ENCODE measurements around the gene ALLC. TPM values are rescaled to one million over a fixed set of nuclear protein-coding genes. Genes with fewer than 3 reads are reported as not detected.

Gene ALLC
- total RNA-seq, 1 donor from 2014 or later: not detected

DNA sequence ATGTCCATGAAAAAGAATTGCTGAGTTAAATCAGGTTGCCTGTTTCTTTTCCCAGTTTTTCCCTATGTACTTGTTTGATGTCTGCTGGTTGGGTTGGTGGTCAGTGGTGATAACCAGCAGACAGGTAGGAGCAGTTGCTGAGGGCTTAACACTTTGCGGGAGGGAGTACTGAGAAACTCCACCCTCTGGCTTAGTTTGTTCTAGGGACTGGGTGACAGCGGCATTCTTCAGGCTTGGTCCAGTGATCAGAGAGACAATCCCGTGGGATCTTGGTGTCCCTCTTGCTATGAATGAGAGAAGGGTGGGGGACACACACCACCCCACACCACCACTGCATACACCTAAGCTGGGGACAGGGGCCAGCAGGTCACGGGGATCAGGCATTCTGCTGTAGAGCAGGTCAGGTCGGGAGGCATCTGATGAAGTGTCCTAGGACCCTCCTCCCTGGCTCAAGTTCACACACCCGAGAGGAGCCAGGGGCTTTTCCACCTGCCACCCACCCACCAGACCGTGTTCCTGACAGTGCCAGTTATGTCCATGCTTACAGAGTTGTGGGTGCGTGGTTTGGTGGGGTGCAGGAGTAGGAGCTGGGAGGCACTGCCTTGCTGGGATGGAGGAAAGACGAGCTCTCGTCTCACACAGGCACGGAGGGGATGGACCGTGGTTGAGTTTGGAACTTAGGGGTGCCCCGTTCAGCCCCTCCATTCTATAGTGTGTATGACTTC, 21.3 kb upstream of the ALLC start:
- TF ChIP-seq, protein P1, sequence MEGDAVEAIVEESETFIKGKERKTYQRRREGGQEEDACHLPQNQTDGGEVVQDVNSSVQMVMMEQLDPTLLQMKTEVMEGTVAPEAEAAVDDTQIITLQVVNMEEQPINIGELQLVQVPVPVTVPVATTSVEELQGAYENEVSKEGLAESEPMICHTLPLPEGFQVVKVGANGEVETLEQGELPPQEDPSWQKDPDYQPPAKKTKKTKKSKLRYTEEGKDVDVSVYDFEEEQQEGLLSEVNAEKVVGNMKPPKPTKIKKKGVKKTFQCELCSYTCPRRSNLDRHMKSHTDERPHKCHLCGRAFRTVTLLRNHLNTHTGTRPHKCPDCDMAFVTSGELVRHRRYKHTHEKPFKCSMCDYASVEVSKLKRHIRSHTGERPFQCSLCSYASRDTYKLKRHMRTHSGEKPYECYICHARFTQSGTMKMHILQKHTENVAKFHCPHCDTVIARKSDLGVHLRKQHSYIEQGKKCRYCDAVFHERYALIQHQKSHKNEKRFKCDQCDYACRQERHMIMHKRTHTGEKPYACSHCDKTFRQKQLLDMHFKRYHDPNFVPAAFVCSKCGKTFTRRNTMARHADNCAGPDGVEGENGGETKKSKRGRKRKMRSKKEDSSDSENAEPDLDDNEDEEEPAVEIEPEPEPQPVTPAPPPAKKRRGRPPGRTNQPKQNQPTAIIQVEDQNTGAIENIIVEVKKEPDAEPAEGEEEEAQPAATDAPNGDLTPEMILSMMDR (IDR thresholded peaks at IDR 0.05): no peak
- Mint-ChIP-seq H3K4me1 (ENCODE audit: low read depth) (no peaks in the 10 kb centered on the region), H3K36me3 (ENCODE audit: low read depth) (no peaks in the 10 kb centered on the region), H3K4me3 (ENCODE audit: unreplicated experiment) (no peak overlapping the region), H3K9me3 (ENCODE audit: low read depth) (no peaks in the 10 kb centered on the region), H3K27me3 (ENCODE audit: low read depth) (peaks cover 33% of the 10 kb centered on the region), H3K27ac (ENCODE audit: unreplicated experiment) (no peak overlapping the region)
- DNase-seq (ENCODE audit: low spot score): peak; percentile 59

DNA sequence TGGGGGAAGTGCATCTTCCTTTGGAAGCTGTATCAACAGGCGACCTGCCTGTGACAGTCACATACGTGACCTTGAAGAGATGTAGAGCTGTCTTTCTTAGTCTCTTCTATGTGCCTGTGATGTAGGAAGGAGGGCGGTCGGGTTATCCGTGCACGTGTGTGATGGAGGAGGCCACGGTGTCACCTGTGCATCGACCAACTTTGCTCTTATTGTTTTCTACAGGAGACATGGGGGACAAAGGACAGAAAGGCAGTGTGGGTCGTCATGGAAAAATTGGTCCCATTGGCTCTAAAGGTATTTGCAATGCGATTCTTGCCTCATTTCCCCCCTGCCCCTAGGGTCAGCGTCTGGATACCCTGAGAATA, 20.7 kb upstream of the ALLC start:
- Mint-ChIP-seq H3K4me3 (ENCODE audit: unreplicated experiment) (no peak overlapping the region), H3K27ac (ENCODE audit: unreplicated experiment) (no peak overlapping the region), H3K27me3 (ENCODE audit: low read depth) (peaks cover 33% of the 10 kb centered on the region), H3K4me1 (ENCODE audit: low read depth) (no peaks in the 10 kb centered on the region), H3K9me3 (ENCODE audit: low read depth) (no peaks in the 10 kb centered on the region), H3K36me3 (ENCODE audit: low read depth) (no peaks in the 10 kb centered on the region)
- TF ChIP-seq, protein P1 (IDR thresholded peaks at IDR 0.05): no peak
- no peak for DNase-seq (ENCODE audit: low spot score)

DNA sequence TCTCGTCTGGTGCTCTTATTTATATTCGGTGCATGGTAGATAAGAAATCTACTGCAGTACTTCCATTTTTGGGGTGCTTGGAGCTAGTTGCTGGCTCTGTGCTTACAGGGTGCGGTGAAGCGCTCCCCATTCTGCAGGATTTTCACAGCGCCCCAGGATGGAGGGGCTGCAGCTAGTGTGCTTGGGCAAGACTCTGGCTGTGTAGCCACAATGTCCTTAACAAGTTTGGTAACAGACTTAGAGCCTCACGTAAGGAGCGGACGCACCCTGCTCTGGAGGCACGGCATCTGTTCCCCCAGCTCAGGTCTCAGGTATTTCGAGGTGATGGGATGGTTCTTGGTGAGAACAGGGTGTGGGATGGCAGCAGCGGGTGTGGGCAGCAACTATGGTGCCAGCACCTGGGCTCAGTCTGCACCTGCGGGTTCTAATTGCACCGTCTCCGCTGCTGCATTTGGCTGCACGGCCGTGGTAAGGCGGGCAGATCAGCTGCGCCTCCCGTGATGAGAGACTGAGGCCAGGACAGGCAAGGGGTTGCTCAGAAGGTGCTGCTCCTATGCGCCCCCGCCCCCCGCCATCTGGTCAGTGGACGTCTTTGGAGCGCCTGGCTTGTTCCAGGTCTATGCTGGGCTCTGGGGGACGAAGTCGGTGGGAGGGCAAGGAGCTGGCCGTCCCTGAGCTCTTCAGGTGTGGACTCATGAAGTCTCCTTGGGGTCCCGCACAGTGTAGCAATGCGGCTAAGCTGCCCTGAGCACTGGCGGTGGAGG, 20.1 kb upstream of the ALLC start:
- Mint-ChIP-seq H3K27ac (ENCODE audit: unreplicated experiment) (no peak overlapping the region), H3K4me1 (ENCODE audit: low read depth) (no peaks in the 10 kb centered on the region), H3K27me3 (ENCODE audit: low read depth) (peaks cover 33% of the 10 kb centered on the region), H3K4me3 (ENCODE audit: unreplicated experiment) (no peak overlapping the region), H3K36me3 (ENCODE audit: low read depth) (no peaks in the 10 kb centered on the region), H3K9me3 (ENCODE audit: low read depth) (no peaks in the 10 kb centered on the region)
- TF ChIP-seq, protein P1 (IDR thresholded peaks at IDR 0.05): no peak
- peak; percentile 86 for DNase-seq (ENCODE audit: low spot score)

DNA sequence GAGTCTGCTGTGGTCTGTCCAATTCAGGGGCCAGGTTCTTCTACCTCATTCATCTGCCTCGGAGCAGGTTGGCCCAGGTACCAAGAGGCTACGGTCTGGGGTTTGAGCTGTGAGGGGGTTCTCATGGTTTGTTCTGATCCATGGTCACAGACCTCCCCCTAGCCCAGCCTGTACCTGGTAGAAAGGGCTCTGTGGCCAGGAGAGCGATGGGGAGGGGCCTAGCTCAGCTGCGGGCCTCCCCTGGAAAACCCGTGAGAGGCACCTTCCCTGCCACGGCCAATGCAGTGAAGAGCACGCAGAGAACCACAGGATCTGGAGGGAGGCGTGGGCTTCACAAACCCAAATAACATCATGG, 19.6 kb upstream of the ALLC start:
- TF ChIP-seq, protein P1 (IDR thresholded peaks at IDR 0.05): no peak
- Mint-ChIP-seq H3K27me3 (ENCODE audit: low read depth) (peaks cover 29% of the 10 kb centered on the region), H3K27ac (ENCODE audit: unreplicated experiment) (no peak overlapping the region), H3K4me1 (ENCODE audit: low read depth) (no peaks in the 10 kb centered on the region), H3K4me3 (ENCODE audit: unreplicated experiment) (no peak overlapping the region), H3K9me3 (ENCODE audit: low read depth) (no peaks in the 10 kb centered on the region), H3K36me3 (ENCODE audit: low read depth) (no peaks in the 10 kb centered on the region)
- peak; percentile 54 for DNase-seq (ENCODE audit: low spot score)

DNA sequence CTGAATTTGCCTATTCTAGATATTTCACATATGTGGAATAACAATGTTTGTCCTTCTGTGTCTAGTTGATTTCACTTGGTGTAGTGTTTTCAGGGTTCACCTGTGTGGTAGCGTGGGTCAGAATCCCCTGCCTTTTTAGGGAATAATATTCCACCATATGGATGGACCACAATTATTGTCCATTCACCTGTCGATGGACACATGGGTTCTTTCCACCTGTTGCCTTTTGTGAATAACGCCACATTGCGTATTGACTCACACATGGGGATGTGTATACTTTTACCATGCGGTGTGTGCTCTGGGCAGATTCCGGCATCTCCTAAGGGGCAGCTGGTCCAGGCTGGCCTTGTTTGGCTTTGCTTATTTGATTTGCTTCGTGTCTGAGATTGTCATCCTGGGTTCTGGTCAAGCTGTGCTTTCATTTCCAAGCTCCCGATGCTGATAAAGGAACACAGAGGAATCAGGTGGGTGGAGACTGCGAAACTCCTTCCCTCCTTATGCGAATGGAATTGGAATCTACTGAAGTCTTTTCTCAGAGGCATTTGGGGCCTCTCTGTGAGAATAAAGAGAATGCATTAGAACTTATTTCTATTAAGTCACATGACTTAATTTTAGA, 18.9 kb upstream of the ALLC start:
- H3K36me3 Mint-ChIP-seq (ENCODE audit: low read depth): no peaks in the 10 kb centered on the region
- DNase-seq (ENCODE audit: low spot score): peak; percentile 20
- H3K27me3 Mint-ChIP-seq (ENCODE audit: low read depth): peaks cover 26% of the 10 kb centered on the region
- H3K4me3 Mint-ChIP-seq (ENCODE audit: unreplicated experiment): no peak overlapping the region
- no peak overlapping the region for H3K27ac Mint-ChIP-seq (ENCODE audit: unreplicated experiment)
- TF ChIP-seq, protein P1 (IDR thresholded peaks at IDR 0.05): no peak
- H3K9me3 Mint-ChIP-seq (ENCODE audit: low read depth): no peaks in the 10 kb centered on the region
- H3K4me1 Mint-ChIP-seq (ENCODE audit: low read depth): no peaks in the 10 kb centered on the region
